ENCODE results near the gene FCAMR. TPM values are rescaled to one million over a fixed set of nuclear protein-coding genes. Genes with fewer than 3 reads are reported as not detected.

Gene FCAMR
- total RNA-seq, 4 donors from 2014 or later, result not detected

DNA sequence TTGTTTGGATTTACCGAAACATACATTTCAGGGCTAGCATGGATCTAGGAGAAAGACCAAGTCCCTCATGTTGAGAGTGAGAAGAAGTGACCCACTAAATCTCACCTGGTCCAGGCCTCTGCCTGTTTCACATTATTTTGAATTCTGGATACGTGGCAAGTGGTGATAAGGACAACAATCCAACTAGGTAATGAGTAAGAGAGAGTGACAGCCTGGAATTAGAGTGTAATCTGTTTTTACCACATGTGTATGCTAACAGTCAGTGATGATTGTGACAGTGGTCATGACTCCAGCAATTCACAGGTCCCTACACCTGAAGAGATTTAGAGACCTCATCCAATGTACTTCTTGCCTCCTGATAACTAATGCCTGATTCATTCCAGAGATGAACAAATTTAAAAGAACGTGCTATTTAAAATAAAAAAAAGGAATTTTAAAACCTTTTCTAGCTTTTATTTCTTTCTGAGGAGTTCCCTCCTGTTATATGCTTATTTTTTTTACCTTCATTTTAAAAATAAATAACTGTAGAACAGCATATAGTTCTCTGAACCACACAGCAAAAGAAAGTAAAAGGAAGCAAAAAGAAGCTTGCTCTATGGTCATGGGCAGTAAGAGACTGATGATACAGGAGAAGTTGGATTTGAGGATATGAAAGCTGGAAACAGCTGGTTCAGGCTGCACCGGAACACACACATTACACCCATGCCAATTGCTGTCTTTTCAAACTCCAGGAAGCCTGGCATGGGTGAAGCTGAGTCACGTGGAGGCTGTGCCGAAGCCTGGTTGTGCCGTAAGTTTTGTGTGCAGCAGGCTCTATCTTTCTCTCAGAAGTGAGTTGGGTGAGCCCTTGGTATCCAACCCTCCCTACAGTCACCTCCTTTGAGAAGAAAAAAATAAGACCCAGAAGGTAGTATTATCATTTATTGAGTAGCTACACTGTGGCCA is 47.6 kb upstream of the FCAMR start:
- Histone ChIP-seq H3K27me3 (no peaks in the 10 kb centered on the region), H3K4me1 (no peaks in the 10 kb centered on the region), H3K4me3 (no peak overlapping the region), H3K36me3 (no peaks in the 10 kb centered on the region), H3K9me3 (no peaks in the 10 kb centered on the region), H3K27ac (no peak overlapping the region)
- DNase-seq (peak; percentile 29 to 36), ATAC-seq (peak in 1 of 2 donors; percentile 65)
- in situ Hi-C loops (cut with MboI; ENCODE audit: low sequenced_read_pairs in 4 of 4), result no loop called here
- intact Hi-C loops (cut with DNase I; ENCODE audit: low total_unique reads), result no loop called here
- no peak for TF ChIP-seq POLR2A (IDR thresholded peaks at IDR 0.05)
- TF ChIP-seq, protein P1, sequence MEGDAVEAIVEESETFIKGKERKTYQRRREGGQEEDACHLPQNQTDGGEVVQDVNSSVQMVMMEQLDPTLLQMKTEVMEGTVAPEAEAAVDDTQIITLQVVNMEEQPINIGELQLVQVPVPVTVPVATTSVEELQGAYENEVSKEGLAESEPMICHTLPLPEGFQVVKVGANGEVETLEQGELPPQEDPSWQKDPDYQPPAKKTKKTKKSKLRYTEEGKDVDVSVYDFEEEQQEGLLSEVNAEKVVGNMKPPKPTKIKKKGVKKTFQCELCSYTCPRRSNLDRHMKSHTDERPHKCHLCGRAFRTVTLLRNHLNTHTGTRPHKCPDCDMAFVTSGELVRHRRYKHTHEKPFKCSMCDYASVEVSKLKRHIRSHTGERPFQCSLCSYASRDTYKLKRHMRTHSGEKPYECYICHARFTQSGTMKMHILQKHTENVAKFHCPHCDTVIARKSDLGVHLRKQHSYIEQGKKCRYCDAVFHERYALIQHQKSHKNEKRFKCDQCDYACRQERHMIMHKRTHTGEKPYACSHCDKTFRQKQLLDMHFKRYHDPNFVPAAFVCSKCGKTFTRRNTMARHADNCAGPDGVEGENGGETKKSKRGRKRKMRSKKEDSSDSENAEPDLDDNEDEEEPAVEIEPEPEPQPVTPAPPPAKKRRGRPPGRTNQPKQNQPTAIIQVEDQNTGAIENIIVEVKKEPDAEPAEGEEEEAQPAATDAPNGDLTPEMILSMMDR (IDR thresholded peaks at IDR 0.05 in 4 of 5, conservative IDR thresholded peaks at IDR 0.05 in 1 of 5), result no peak

DNA sequence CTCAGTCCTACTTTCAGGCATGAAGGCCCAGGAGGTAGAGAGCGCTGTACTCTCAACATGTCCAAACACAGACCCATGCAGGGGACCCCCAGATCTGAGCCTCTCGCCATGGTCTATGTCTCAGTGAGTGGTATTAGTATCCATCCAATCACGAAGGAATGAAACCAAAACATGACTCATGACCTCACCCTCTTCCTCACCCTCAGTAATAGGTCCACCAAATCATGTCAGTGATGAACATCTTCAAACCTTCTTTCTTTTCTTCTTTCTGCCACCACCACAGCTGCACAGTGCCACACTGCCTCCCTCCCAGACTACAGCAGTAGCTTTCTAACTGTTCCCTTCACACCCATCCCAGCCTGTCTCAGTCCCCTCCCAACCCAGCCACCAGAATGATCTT is 45.5 kb upstream of the FCAMR start:
- intact Hi-C loops (cut with DNase I; ENCODE audit: low total_unique reads) (no loop called here), in situ Hi-C loops (cut with MboI; ENCODE audit: low sequenced_read_pairs in 4 of 4) (no loop called here)
- Histone ChIP-seq H3K27me3 (no peaks in the 10 kb centered on the region), H3K4me1 (no peaks in the 10 kb centered on the region), H3K9me3 (no peaks in the 10 kb centered on the region), H3K27ac (no peak overlapping the region), H3K4me3 (no peak overlapping the region), H3K36me3 (no peaks in the 10 kb centered on the region)
- TF ChIP-seq, protein P1 (IDR thresholded peaks at IDR 0.05 in 4 of 5, conservative IDR thresholded peaks at IDR 0.05 in 1 of 5), result no peak
- no peak for TF ChIP-seq POLR2A (IDR thresholded peaks at IDR 0.05)
- DNase-seq (no peak), ATAC-seq (no peak)

- H3K9me3 ChIP-seq, result no peaks in the 10 kb centered on the region
- DNase-seq (no peak), ATAC-seq (no peak)
- TF ChIP-seq, protein P1 (IDR thresholded peaks at IDR 0.05 in 4 of 5, conservative IDR thresholded peaks at IDR 0.05 in 1 of 5), result no peak
- no peak for TF ChIP-seq POLR2A (IDR thresholded peaks at IDR 0.05)
- no peak overlapping the region for H3K27ac ChIP-seq
- H3K27me3 ChIP-seq, result no peaks in the 10 kb centered on the region
- H3K4me3 ChIP-seq, result no peak overlapping the region
- in situ Hi-C loops (cut with MboI; ENCODE audit: low sequenced_read_pairs in 4 of 4) (no loop called here), intact Hi-C loops (cut with DNase I; ENCODE audit: low total_unique reads) (no loop called here)
- H3K4me1 ChIP-seq, result no peaks in the 10 kb centered on the region
- H3K36me3 ChIP-seq, result no peaks in the 10 kb centered on the region
Observed at GRCh38 chr1:207014728-207015127, 44.5 kb upstream of the FCAMR start.

GRCh38 chr1:207013321-207014085 is 43.2 kb upstream of the FCAMR start:
- H3K9me3 ChIP-seq, result no peaks in the 10 kb centered on the region
- ATAC-seq, result no peak

More at GRCh38 chr1:207013321-207014085, 43.2 kb upstream of the FCAMR start:
- H3K36me3 ChIP-seq, result no peaks in the 10 kb centered on the region
- H3K4me3 ChIP-seq, result no peak overlapping the region
- no peak overlapping the region for H3K27ac ChIP-seq
- H3K27me3 ChIP-seq, result no peaks in the 10 kb centered on the region
- in situ Hi-C loops (cut with MboI; ENCODE audit: low sequenced_read_pairs in 4 of 4) (no loop called here), intact Hi-C loops (cut with DNase I; ENCODE audit: low total_unique reads) (no loop called here)
- H3K4me1 ChIP-seq, result no peaks in the 10 kb centered on the region
- TF ChIP-seq, protein P1 (IDR thresholded peaks at IDR 0.05 in 4 of 5, conservative IDR thresholded peaks at IDR 0.05 in 1 of 5), result no peak
- TF ChIP-seq POLR2A (IDR thresholded peaks at IDR 0.05), result no peak
- no peak for DNase-seq

Measured in gastrocnemius medialis (tissue), 4 donors.